ENCODE results near the gene SLC39A12.

DNA sequence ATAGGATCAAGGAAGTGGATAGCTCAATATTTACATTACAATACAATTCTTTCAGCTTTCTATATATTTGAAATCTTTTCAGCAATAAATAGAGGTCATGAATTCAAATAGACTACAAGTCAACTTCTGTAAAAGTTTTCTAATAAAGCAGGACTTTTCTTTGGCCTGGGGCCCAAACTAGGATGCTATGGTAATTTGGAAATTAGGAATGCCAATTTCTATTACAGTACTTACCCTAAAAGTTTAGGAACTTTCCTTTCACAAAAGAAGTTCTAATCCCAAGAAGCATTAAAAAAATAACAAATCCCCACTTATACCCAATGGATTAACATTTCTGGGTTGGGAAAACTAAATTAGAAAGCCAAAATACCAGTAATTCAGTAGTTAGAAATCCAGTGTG, 40.5 kb downstream of the SLC39A12 start:
- TF ChIP-seq RAD21 (IDR thresholded peaks at IDR 0.05; ENCODE audit: low read length) (no peak), MXI1 (IDR thresholded peaks at IDR 0.05; ENCODE audit: low read depth, low read length) (no peak), YY1 (IDR thresholded peaks at IDR 0.05; ENCODE audit: low read depth) (no peak), EZH2phosphoT487 (IDR thresholded peaks at IDR 0.05; ENCODE audit: borderline replicate concordance, low read depth) (no peak), CHD2 (IDR thresholded peaks at IDR 0.05; ENCODE audit: low read length, partially characterized antibody) (no peak), JUND (IDR thresholded peaks at IDR 0.05) (no peak), RCOR1 (IDR thresholded peaks at IDR 0.05; ENCODE audit: low read length) (no peak)
- TF ChIP-seq, protein P1, sequence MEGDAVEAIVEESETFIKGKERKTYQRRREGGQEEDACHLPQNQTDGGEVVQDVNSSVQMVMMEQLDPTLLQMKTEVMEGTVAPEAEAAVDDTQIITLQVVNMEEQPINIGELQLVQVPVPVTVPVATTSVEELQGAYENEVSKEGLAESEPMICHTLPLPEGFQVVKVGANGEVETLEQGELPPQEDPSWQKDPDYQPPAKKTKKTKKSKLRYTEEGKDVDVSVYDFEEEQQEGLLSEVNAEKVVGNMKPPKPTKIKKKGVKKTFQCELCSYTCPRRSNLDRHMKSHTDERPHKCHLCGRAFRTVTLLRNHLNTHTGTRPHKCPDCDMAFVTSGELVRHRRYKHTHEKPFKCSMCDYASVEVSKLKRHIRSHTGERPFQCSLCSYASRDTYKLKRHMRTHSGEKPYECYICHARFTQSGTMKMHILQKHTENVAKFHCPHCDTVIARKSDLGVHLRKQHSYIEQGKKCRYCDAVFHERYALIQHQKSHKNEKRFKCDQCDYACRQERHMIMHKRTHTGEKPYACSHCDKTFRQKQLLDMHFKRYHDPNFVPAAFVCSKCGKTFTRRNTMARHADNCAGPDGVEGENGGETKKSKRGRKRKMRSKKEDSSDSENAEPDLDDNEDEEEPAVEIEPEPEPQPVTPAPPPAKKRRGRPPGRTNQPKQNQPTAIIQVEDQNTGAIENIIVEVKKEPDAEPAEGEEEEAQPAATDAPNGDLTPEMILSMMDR (IDR thresholded peaks at IDR 0.05) = no peak
- TF ChIP-seq, protein P2, sequence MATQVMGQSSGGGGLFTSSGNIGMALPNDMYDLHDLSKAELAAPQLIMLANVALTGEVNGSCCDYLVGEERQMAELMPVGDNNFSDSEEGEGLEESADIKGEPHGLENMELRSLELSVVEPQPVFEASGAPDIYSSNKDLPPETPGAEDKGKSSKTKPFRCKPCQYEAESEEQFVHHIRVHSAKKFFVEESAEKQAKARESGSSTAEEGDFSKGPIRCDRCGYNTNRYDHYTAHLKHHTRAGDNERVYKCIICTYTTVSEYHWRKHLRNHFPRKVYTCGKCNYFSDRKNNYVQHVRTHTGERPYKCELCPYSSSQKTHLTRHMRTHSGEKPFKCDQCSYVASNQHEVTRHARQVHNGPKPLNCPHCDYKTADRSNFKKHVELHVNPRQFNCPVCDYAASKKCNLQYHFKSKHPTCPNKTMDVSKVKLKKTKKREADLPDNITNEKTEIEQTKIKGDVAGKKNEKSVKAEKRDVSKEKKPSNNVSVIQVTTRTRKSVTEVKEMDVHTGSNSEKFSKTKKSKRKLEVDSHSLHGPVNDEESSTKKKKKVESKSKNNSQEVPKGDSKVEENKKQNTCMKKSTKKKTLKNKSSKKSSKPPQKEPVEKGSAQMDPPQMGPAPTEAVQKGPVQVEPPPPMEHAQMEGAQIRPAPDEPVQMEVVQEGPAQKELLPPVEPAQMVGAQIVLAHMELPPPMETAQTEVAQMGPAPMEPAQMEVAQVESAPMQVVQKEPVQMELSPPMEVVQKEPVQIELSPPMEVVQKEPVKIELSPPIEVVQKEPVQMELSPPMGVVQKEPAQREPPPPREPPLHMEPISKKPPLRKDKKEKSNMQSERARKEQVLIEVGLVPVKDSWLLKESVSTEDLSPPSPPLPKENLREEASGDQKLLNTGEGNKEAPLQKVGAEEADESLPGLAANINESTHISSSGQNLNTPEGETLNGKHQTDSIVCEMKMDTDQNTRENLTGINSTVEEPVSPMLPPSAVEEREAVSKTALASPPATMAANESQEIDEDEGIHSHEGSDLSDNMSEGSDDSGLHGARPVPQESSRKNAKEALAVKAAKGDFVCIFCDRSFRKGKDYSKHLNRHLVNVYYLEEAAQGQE (IDR thresholded peaks at IDR 0.05; ENCODE audit: low read depth, low read length) = no peak
- TF ChIP-seq, protein P3, sequence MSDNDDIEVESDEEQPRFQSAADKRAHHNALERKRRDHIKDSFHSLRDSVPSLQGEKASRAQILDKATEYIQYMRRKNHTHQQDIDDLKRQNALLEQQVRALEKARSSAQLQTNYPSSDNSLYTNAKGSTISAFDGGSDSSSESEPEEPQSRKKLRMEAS (IDR thresholded peaks at IDR 0.05; ENCODE audit: low read depth) = no peak

All from SK-N-SH (cell line).